Raji (cell line): ENCODE data around the gene URM1.

Experiments used
- POLR2A ChIP-seq: IDR thresholded peaks from 2 replicates; pipeline ENCODE4 v1.6.1; 2011; ENCODE audit warnings: low read depth, low read length, control low read depth; ENCODE audit not compliant: insufficient read depth

Gene URM1

DNA sequence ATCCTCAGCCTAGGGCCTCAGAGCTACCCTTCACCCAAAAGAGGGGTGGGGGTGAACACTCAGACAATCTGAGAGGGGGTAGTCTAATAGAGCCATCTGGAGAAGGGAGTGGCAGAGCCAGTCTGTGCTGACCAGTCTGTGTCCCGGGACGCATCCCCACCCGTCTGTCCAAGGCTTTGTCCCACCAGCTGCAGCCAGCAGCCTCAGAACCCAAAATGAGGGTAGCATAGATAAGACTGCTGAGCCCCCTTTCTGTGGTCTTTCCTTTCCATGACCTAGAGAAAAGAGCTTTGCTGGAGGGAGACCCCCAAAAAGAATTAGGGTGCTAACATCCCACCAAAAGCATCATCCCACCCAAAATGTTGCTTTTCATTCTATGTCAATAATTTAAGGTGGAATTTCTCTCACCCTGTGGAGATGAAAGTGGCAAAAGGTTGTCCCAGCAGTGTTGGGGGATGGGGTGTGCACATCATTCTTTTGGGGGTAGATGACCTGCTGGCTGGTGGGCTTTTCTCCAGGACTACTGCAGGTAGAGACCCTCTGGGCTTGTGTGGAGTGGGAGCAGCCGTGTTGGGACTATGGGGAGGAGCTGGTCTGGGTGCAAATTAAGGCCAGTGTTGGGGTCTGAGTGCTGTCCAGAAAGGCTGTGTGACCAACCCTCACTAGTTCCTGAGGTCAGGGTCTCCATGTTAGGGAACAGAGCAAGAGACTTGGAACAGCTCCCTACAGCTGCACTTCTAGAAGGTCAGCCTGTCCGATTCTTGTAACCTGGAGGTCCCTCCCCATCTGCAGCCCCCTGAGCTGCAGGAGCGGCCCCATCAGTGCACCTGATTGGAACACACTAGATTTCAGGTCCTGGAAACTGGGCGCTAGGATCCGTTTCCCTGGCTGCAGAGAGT is 19.9 kb downstream of the URM1 start:
- no peak for TF ChIP-seq POLR2A

- TF ChIP-seq POLR2A, result no peak
These were observed 20.8 kb downstream of the URM1 start for GRCh38 chr9:128391956-128392301.

DNA sequence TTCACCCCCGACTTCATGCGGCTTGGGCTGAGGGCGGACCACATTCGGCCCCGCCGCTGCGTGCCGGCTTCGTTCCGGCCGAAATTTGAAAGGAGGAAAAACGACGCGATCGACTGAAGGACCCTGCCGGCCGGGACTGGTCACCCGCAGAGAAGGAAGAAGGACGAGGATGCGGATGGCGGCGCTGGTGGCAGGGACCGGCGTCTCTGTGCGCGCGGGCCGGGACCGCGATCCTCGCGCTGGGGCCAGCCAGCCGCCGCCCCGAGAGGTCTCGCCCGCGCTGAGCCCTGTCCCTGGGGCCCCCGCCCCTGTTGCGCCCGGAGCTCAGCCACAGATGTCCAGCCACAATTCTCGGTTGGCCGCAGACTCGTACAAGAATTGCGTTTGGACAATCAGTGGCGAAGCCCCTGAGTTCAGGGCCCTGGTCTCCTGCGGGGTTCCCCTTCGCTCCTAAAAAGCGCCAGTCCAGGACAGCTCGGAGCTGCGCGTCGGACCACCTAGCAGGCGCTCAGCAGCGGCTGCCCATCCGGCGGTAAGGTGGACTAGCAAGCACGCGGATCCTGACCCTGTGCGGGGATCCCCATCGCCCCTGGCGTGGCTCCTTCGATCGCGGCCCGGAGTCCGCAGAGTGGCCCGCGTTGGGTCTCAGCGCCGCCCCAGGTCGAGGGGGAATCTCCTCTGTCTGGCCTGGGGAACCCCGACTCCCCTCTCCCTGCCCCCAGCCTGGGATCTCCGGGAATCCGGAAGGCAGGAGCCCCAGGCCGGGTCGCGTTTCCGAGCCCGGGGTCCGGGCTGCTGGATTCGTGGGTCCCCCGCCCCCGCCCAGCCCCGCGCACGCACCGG is 21.3 kb downstream of the URM1 start:
- no peak for TF ChIP-seq POLR2A

DNA sequence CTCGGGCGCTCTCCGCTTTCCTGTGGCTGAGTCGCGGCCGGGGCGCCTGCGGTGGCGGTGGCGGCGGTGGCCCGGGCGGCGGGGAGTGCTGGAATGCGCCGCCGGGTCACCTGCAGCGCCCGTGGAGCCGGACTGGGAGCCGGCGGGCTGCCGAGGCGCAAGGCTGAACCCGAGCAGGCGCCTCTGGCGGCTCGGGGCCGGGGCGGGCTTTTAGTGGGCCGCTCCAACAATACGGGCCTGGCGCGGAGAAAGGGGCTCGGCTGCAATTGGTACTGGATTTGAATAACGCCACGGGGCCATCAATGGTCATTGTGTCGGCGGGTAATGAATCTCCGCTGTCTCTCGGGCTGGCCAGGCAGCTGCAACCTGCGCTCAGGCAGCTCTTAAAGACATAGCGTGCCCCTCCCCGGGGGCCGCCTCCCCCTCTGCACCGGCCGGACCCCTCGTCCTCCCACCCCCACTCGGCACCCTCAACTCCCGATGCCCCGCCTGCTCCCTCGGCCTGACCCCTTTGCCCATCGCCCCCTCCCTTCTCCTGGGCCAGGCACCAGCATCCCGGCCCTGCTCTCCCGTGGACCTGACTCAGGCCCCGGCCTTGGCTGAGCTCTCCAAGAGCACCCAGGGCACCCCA is 22.1 kb downstream of the URM1 start:
- TF ChIP-seq POLR2A, result no peak

DNA sequence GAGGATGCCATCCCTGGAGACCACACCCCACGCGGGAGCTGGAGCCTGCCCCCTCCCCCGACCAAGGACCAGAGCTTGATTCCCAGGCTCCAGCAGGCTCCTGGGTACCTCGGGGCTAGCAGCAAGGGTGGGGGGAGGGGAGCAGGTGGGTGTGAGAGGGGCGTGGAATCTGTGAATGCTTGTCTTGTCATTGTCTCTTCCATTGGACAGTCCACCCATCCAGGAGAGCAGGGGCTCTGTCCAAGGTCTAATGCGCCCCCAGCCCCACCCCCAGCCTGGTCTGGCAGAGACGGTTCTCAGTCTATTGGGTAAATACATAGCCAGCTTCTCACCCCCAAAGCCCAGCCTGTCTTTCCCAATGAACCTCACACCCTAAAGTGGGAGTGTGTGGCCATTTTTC is 22.8 kb downstream of the URM1 start:
- no peak for TF ChIP-seq POLR2A

- no peak for TF ChIP-seq POLR2A
These were observed 23.4 kb downstream of the URM1 start for GRCh38 chr9:128394379-128395168.

GRCh38 chr9:128396970-128397613 is 25.9 kb downstream of the URM1 start:
- TF ChIP-seq POLR2A, result no peak

GRCh38 chr9:128397831-128398230 is 26.7 kb downstream of the URM1 start:
- TF ChIP-seq POLR2A, result no peak

- TF ChIP-seq POLR2A, result no peak
These were observed 28.7 kb downstream of the URM1 start for GRCh38 chr9:128399861-128400260.

DNA sequence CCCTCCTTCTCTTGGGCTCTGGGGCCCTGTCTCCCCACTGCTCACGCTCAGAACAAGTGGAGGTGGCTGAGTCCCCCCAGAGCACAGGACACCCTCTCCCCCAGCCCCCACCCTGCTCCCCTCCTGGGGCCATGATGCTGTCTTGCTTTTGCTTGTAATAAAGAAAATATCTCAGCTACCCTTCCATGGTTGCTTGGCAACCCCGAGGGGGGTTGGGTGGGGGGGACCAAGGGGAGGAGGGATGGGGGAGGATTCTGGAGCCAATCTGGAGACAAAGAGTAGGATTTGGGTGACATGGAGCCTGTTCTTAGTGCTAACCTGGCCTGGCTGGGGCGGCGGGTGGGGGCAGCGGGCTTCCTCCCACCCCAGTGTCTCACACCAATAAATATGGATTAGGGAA is 33.4 kb downstream of the URM1 start:
- no peak for TF ChIP-seq POLR2A

DNA sequence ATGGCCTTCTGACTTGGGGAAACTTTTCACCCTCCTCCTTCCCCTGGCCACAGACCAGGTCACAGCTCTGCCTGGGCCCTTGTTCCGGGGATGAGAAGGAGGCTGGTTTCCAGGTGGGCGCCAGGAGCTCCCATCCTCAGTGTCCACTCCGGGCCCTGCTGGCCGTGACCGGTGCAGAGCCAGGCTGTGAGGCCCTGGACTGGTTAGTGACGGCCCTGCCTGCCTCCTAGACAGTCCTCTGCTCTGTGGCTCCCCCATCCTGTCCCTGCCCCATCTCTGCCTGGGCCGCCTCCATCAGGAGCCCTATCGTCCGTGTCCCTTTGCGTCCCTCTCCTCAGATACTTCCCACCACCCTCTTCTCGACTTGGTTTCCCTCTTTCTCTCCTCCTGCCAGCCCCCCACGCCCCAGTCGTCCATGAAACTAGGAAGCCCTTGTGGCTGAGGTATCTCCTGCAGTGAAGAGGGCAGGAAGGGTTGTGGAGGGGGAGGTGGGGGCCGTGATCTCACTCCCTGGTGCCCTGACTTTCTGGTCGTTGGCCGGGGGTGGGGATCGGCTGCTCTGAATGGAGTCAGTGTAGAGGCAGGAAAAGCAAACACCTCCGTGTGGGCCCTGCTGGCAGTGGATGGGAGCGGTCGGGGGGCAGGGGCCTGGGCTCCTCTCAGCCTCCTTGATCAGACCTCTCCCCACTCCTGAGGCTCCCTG is 34.1 kb downstream of the URM1 start:
- TF ChIP-seq POLR2A, result no peak

DNA sequence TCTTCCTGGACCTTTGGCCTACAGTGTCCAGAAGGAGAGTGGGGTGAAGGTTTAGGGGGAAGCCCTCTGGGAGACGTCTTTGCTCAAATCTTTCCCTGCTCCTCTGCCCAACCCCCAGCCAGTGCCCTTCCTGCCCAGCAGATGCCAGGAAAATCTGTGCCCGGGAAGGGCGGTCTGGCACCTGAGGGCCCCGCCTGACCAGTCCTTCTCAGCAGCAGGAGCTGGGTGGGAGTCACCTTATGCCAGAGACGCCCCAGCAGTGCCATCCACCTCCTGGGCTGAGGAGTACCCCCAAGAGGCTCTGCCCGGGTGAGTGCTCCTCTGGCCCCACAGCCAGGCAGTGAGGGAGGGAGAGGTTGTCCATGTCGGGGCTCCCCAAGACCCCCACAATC is 34.6 kb downstream of the URM1 start:
- TF ChIP-seq POLR2A, result no peak

- TF ChIP-seq POLR2A, result no peak
These were observed 35.7 kb downstream of the URM1 start for GRCh38 chr9:128406848-128407391.
